HCT116 (cell line): ENCODE measurements around the gene DIAPH3.
"Not testable (repeated sequence)": the region's sequence is repeated elsewhere in the genome, so short reads cannot be mapped to it uniquely, and the experiment has no call there.

ENCODE experiments used
- ATF3 ChIP-seq: IDR thresholded peaks from 2 replicates; pipeline ENCODE4 v1.6.1; 2012
- CBX3 ChIP-seq: IDR thresholded peaks from 2 replicates; pipeline ENCODE4 v1.6.1; 2012; ENCODE audit warnings: low read depth
- CEBPB ChIP-seq: IDR thresholded peaks from 2 replicates; pipeline ENCODE4 v1.6.1; 2012; ENCODE audit warnings: low read depth
- CTCF ChIP-seq, 3 experiments: fragments of 200-600 bp in 1 of 3; sonication (generic) in 1 of 3; IDR thresholded peaks in 2 of 3; conservative IDR thresholded peaks in 1 of 3; 2 replicates each; pipeline ENCODE4 v1.5.1; 2012 to 2017; ENCODE audit warnings: low read depth in 2 of 3, low read length in 2 of 3, antibody characterized with exemption in 1 of 3, borderline replicate concordance in 1 of 3, control low read depth in 1 of 3, mild to moderate bottlenecking in 1 of 3, mixed read lengths in 1 of 3, mixed run types in 1 of 3, moderate library complexity in 1 of 3; ENCODE audit not compliant: insufficient read depth in 1 of 3
- EZH2 ChIP-seq: fragments of 200-600 bp; sonication (generic); IDR thresholded peaks from 2 replicates; pipeline ENCODE4 v1.6.1; 2017; ENCODE audit warnings: antibody characterized with exemption, mixed run types
- MAX ChIP-seq: IDR thresholded peaks from 2 replicates; pipeline ENCODE4 v1.6.1; 2012
- POLR2A ChIP-seq: IDR thresholded peaks from 2 replicates; pipeline ENCODE4 v1.7.0; 2011; ENCODE audit warnings: borderline replicate concordance; ENCODE audit not compliant: insufficient read depth, insufficient read length; ENCODE audit errors: extremely low read depth
- POLR2AphosphoS5 ChIP-seq: IDR thresholded peaks from 2 replicates; pipeline ENCODE4 v1.6.1; 2011; ENCODE audit warnings: mild to moderate bottlenecking, low read depth, low read length, moderate library complexity
- REST ChIP-seq: IDR thresholded peaks from 2 replicates; pipeline ENCODE4 v1.6.1; 2012; ENCODE audit warnings: low read depth
- SP1 ChIP-seq: IDR thresholded peaks from 2 replicates; pipeline ENCODE4 v1.6.1; 2012; ENCODE audit warnings: low read depth
- YY1 ChIP-seq: IDR thresholded peaks from 2 replicates; pipeline ENCODE4 v1.6.1; 2011; ENCODE audit warnings: low read length, low read depth, moderate library complexity, mild to moderate bottlenecking; ENCODE audit not compliant: insufficient replicate concordance; ENCODE audit errors: extremely low read depth
- ZFX ChIP-seq: fragments of 450-650 bp; IDR thresholded peaks from 2 replicates; pipeline ENCODE4 v1.6.1; 2017

- not testable (repeated sequence) for TF ChIP-seq REST; SP1; CTCF (IDR thresholded peaks at IDR 0.05 in 2 of 3, conservative IDR thresholded peaks at IDR 0.05 in 1 of 3; ENCODE audit: borderline replicate concordance in 1 of 3, insufficient read depth in 1 of 3, low read depth in 2 of 3, low read length in 2 of 3); ZFX; POLR2A; YY1; EZH2; POLR2AphosphoS5; MAX; ATF3; CEBPB; CBX3
These were observed 115.4 kb downstream of the DIAPH3 start for GRCh38 chr13:60048353-60048752.
